RWPE1 (cell line): ENCODE measurements around the gene PRKAR2B.
"Not testable (repeated sequence)": the region's sequence is repeated elsewhere in the genome, so short reads cannot be mapped to it uniquely, and the experiment has no call there.

Source experiments
- CTCF ChIA-PET: fragments of 350-600 bp; sonication (Branson Sonifier 250); formaldehyde crosslinking; extraction: SDS; loops from one replicate; lab custom pipeline; 2021; lab: Yijun Ruan, JAX
- POLR2A ChIA-PET: fragments of 400-600 bp; formaldehyde crosslinking; extraction: SDS; loops from one replicate; lab custom pipeline; 2020; ENCODE audit warnings: antibody characterized with exemption; ENCODE audit not compliant: low non-redundant PET; lab: Yijun Ruan, JAX
- DNase-seq: peaks from one replicate; pipeline ENCODE4 v3.0.0; 2012; ENCODE audit warnings: low spot score
- H3K27ac ChIP-seq: fragments of 450-650 bp; 2 replicates; pipeline ENCODE4 v1.5.1; 2017
- CTCF ChIP-seq: fragments of 450-650 bp; conservative IDR thresholded peaks from 2 replicates; pipeline ENCODE4 v1.5.1; 2017; ENCODE audit warnings: low read depth, mild to moderate bottlenecking

PRKAR2B gene

GRCh38 chr7:107041097-107041496 lies 3.4 kb upstream of the PRKAR2B start:
- DNase-seq = no peak
- ChIA-PET CTCF (no interaction called here), POLR2A (no interaction called here)
- H3K27ac ChIP-seq = no peak overlapping the region
- no peak for TF ChIP-seq CTCF

DNA sequence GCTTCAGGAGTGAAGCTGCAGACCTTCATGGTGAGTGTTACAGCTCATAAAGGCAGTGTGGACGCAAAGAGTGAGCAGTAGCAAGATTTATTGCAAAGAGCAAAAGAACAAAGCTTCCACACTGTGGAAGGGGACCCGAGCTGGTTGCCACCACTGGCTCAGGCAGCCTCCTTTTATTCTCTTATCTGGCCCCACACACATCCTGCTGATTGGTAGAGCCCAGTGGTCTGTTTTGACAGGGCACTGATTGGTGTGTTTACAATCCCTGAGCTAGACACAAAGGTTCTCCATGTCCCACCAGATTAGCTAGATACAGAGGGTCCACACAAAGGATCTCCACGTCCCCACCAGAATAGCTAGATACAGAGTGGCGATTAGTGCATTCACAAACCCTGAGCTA lies 2.7 kb upstream of the PRKAR2B start:
- POLR2A ChIA-PET, DNase-seq, CTCF ChIA-PET, H3K27ac ChIP-seq: not testable (repeated sequence)

DNA sequence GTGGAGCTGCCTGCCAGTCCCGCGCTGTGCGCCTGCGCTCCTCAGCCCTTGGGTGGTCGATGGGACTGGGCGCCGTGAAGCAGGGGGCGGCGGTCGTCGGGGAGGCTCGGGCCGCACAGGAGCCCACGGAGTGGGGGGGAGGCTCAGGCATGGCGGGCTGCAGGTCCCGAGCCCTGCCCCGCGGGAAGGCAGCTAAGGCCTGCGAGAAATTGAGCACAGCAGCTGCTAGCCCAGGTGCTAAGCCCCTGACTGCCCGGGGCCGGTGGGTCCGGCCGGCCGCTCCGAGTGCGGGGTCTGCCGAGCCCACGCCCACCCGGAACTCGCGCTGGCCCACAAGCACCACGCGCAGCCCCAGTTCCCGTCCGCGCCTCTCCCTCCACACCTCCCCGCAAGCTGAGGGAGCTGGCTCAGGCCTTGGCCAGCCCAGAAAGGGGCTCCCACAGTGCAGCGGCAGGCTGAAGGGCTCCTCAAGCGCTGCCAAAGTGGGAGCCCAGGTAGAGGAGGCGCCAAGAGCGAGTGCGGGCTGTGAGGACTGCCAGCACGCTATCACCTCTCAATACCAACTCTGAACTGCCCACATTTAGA lies 2.1 kb upstream of the PRKAR2B start:
- DNase-seq, H3K27ac ChIP-seq, POLR2A ChIA-PET, CTCF ChIA-PET: not testable (repeated sequence)

- no peak for TF ChIP-seq CTCF
- ChIA-PET POLR2A (no interaction called here), CTCF (no interaction called here)
- no peak overlapping the region for H3K27ac ChIP-seq
- no peak for DNase-seq
Measured at GRCh38 chr7:107043491-107043890, 1.0 kb upstream of the PRKAR2B start.

DNA sequence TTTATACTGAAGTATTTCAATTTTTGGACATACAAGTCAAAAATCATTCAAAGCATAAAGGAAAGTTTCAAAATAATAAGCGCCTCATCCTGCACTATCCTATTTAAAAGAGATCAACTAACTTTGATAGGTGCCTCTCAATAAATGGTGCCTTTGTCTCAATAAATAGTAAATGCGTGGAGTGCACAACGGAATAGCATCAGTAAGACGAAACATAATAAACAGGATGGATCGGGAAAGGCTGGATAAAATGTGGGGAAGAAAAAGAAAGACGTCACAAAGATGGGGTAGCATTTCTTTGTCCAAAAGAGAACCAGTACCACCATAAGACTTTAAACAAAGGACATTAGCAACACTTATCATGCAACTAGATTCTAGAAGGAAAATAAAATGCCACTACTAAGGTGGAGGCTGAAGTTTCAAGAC lies 571 bp upstream of the PRKAR2B start:
- no peak for DNase-seq
- ChIA-PET CTCF (no interaction called here), POLR2A (no interaction called here)
- TF ChIP-seq CTCF = no peak
- H3K27ac ChIP-seq = no peak overlapping the region

DNA sequence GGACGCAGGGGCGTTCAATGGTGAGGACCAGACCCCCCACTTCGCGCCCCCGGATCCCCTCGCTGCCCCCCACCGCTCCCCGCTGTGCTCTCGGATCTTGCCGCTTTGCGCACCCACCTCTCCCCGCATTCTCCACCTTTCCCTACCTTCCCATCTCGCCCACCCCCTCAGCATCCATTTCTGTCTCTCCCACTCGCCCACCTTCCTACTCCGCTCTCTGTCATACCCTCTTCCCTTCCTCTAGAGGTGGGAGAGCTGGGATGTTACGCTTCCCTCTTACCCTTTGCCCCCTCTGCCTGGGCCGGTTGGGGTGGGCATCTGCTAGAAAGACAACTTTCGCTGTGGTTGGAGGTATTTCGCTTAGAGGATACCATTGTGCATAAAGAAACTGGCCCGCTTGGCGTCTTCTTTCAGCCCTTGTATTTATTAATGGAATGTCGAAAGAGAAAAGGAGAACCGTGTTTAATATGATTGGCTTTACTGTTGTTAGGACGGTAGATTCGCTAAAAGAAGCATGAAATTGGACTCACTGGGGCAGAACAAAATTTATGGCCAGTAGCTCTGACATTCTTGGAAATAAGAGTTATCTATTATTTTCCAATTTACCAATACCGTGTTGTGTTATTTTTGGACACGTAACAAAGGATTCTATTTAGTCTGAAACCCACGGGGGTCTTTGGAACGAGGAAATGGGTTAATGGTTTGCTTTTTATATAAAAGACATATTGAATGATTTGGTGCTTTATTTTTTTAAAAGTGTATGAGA lies 873 bp downstream of the PRKAR2B start:
- ChIA-PET CTCF (interaction anchor here (0.6 kb wide), 2 partner anchors 99 to 253 kb away, joined by 3 to 4 read pairs; no protein-coding TSS in a partner anchor), POLR2A (no interaction called here)
- DNase-seq = no peak
- no peak overlapping the region for H3K27ac ChIP-seq
- TF ChIP-seq CTCF = no peak

DNA sequence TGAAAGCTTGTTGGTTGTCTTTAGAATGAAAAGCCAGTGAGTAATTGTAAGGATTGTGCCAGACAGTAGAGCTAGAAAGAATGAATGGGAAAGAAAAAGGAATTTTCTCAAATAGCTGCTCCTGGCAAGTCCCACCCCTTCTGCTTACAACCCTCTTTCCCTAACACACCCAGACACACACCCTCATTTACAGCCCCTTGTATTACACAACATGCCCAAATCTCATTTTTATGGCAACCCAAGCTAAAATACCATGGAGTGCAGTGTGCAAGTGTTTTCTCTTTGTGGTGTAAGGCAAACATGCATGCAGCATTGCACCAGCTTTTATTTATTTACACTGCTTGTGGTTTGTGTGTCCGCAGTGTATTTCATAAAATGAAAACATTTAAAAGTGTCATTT lies 1.5 kb downstream of the PRKAR2B start:
- no peak for TF ChIP-seq CTCF
- H3K27ac ChIP-seq = no peak overlapping the region
- ChIA-PET CTCF (interaction anchor here (0.5 to 0.6 kb wide), 2 partner anchors 53 to 99 kb away, joined by 3 read pairs; no protein-coding TSS in a partner anchor), POLR2A (no interaction called here)
- DNase-seq = no peak
